Testis (tissue), 3 donors: ENCODE results near the gene TBL1XR1. TPM values are rescaled to one million over a fixed set of nuclear protein-coding genes. Genes with fewer than 3 reads are reported as not detected.

Experiments
- DNase-seq: peaks from one replicate; pipeline ENCODE4 v3.0.0-alpha.2; 2019
- H3K27ac ChIP-seq, 2 donors: fragments of 200-600 bp; sonication (generic); one replicate each; pipeline ENCODE4 v1.5.1; 2019
- H3K27me3 ChIP-seq: fragments of 200-600 bp; sonication (generic); one replicate; pipeline ENCODE4 v1.5.1; 2019
- H3K36me3 ChIP-seq: fragments of 200-600 bp; sonication (generic); one replicate; pipeline ENCODE4 v1.5.1; 2017; ENCODE audit warnings: low read depth; ENCODE audit errors: missing control alignments
- H3K4me1 ChIP-seq: fragments of 200-600 bp; sonication (generic); one replicate; pipeline ENCODE4 v1.5.1; 2019
- H3K4me3 ChIP-seq, 2 donors: fragments of 200-600 bp; sonication (generic); one replicate each; pipeline ENCODE4 v1.5.1; 2017 to 2019
- H3K9me3 ChIP-seq: fragments of 200-600 bp; sonication (generic); one replicate; pipeline ENCODE4 v1.5.1; 2017
- POLR2A ChIP-seq: fragments of 450-650 bp; IDR thresholded peaks from one replicate; pipeline ENCODE4 v1.6.1; 2017; ENCODE audit warnings: antibody characterized with exemption, mild to moderate bottlenecking, moderate library complexity
- WGBS, 2 donors: methylation state at CpG; one replicate each; pipeline ENCODE4 v1.1.5; 2018; 5-methylcytosine and 5-hydroxymethylcytosine counted together
- intact Hi-C: fragments of 100-400 bp; cut with DNase I; formaldehyde crosslinking; loops from one replicate; pipeline ENCODE4 v1.15.1; 2023; ENCODE audit warnings: low total_unique reads
- polyA plus RNA-seq: library from polyadenylated mRNA; stranded (reverse); fragments of 350-450 nt; fragmentation: Illumina TruSeq; extraction: RNeasy Lipid Tissue Mini Kit (QIAGEN cat#74804); gene quantifications from one replicate; pipeline ENCODE4 v1.2.3, GENCODE V29; 2014; ENCODE audit warnings: low read depth, low replicate concordance; ENCODE audit not compliant: insufficient read depth
- total RNA-seq, 2 donors: library from RNA; depleted of rRNA; stranded (reverse); fragments of >200 nt; gene quantifications; one replicate each; pipeline ENCODE4 v1.2.3, GENCODE V29; 2016
- TF ChIP-seq, protein P1 (sequence below), 3 experiments: fragments of 450-650 bp in 2 of 3; fragments of 200-600 bp in 1 of 3; sonication (generic) in 1 of 3; IDR thresholded peaks; one replicate each; pipeline ENCODE4 v1.5.1; 2016 to 2019; ENCODE audit warnings: antibody characterized with exemption in 3 of 3, mild to moderate bottlenecking in 2 of 3, moderate library complexity in 1 of 3

TBL1XR1 gene
- total and polyA plus RNA-seq, 3 donors from 2014 or later, result 44.2 to 67.6 (median 59.8) TPM

GRCh38 chr3:176992978-176993377 is 204.3 kb downstream of the TBL1XR1 start:
- Histone ChIP-seq H3K9me3 (no peaks in the 10 kb centered on the region), H3K4me3 (no peak overlapping the region), H3K4me1 (no peaks in the 10 kb centered on the region), H3K36me3 (no peaks in the 10 kb centered on the region), H3K27ac (no peak overlapping the region), H3K27me3 (no peaks in the 10 kb centered on the region)
- 75 to 77% methylated on average over 3 of the region's 3 CpGs for WGBS, 2 donors
- no peak for DNase-seq
- intact Hi-C loops, result no loop called here
- TF ChIP-seq, protein P1, sequence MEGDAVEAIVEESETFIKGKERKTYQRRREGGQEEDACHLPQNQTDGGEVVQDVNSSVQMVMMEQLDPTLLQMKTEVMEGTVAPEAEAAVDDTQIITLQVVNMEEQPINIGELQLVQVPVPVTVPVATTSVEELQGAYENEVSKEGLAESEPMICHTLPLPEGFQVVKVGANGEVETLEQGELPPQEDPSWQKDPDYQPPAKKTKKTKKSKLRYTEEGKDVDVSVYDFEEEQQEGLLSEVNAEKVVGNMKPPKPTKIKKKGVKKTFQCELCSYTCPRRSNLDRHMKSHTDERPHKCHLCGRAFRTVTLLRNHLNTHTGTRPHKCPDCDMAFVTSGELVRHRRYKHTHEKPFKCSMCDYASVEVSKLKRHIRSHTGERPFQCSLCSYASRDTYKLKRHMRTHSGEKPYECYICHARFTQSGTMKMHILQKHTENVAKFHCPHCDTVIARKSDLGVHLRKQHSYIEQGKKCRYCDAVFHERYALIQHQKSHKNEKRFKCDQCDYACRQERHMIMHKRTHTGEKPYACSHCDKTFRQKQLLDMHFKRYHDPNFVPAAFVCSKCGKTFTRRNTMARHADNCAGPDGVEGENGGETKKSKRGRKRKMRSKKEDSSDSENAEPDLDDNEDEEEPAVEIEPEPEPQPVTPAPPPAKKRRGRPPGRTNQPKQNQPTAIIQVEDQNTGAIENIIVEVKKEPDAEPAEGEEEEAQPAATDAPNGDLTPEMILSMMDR (IDR thresholded peaks at IDR 0.05), result no peak
- no peak for TF ChIP-seq POLR2A

DNA sequence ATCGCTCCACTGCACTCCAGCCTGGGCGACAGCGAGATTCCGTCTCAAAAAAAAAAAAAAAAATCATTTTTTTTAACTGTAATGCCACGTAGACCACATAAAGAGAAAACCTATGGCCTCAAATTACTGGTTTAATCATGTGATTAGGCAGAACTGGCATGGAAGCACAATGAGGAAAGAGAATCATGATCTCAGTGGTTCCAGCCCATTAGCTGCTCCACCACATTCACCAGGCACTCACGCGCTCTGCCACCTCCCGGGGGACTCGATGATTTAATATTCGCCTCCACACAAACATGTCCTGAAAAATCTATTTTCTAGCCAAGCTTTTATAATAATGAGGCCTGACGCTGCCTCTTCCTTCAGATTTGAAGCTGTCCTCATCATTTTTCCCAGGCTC is 204.7 kb downstream of the TBL1XR1 start:
- DNase-seq, result no peak
- 47 to 79% methylated on average over 11 of the region's 11 CpGs for WGBS, 2 donors
- intact Hi-C loops, result no loop called here
- TF ChIP-seq, protein P1 (IDR thresholded peaks at IDR 0.05), result no peak
- TF ChIP-seq POLR2A, result no peak
- Histone ChIP-seq H3K27me3 (no peaks in the 10 kb centered on the region), H3K36me3 (no peaks in the 10 kb centered on the region), H3K4me1 (no peaks in the 10 kb centered on the region), H3K9me3 (no peaks in the 10 kb centered on the region), H3K27ac (no peak overlapping the region), H3K4me3 (no peak overlapping the region)

GRCh38 chr3:176988795-176989194 is 208.5 kb downstream of the TBL1XR1 start:
- DNase-seq, result no peak
- TF ChIP-seq POLR2A, result no peak
- TF ChIP-seq, protein P1 (IDR thresholded peaks at IDR 0.05), result no peak
- Histone ChIP-seq H3K27me3 (no peaks in the 10 kb centered on the region), H3K27ac (no peak overlapping the region), H3K4me3 (no peak overlapping the region), H3K4me1 (no peaks in the 10 kb centered on the region), H3K9me3 (no peaks in the 10 kb centered on the region), H3K36me3 (no peaks in the 10 kb centered on the region)
- intact Hi-C loops, result no loop called here
- 88% methylated on average over 3 of the region's 3 CpGs for WGBS, 2 donors

- Histone ChIP-seq H3K9me3 (no peaks in the 10 kb centered on the region), H3K36me3 (no peaks in the 10 kb centered on the region), H3K27ac (no peak overlapping the region), H3K4me1 (no peaks in the 10 kb centered on the region), H3K4me3 (no peak overlapping the region), H3K27me3 (no peaks in the 10 kb centered on the region)
- DNase-seq, result peak; percentile 22
- intact Hi-C loops, result no loop called here
- TF ChIP-seq, protein P1 (IDR thresholded peaks at IDR 0.05), result no peak
- TF ChIP-seq POLR2A, result no peak
- 61 to 73% methylated on average over 8 of the region's 8 CpGs for WGBS, 2 donors
Measured at GRCh38 chr3:176987901-176988650, 209.2 kb downstream of the TBL1XR1 start.

GRCh38 chr3:176978441-176978840 is 218.8 kb downstream of the TBL1XR1 start:
- intact Hi-C loops, result no loop called here
- 89 to 95% methylated on average over 3 of the region's 3 CpGs for WGBS, 2 donors
- Histone ChIP-seq H3K27ac (no peak overlapping the region), H3K36me3 (no peaks in the 10 kb centered on the region), H3K4me3 (no peak overlapping the region), H3K9me3 (no peaks in the 10 kb centered on the region), H3K27me3 (no peaks in the 10 kb centered on the region), H3K4me1 (no peaks in the 10 kb centered on the region)
- TF ChIP-seq POLR2A, result no peak
- TF ChIP-seq, protein P1 (IDR thresholded peaks at IDR 0.05), result no peak
- no peak for DNase-seq
